BJ (cell line): ENCODE data around the gene SMC5. TPM values are rescaled to one million over a fixed set of nuclear protein-coding genes. Genes with fewer than 3 reads are reported as not detected.

Experiments
- CTCF ChIA-PET: fragments of 350-600 bp; formaldehyde crosslinking; extraction: SDS; loops from one replicate; lab custom pipeline; 2021; ENCODE audit warnings: antibody characterized with exemption, inconsistent platforms; lab: Yijun Ruan, JAX
- POLR2A ChIA-PET: fragments of 300-600 bp; sonication (Branson Sonifier 250); formaldehyde crosslinking; extraction: SDS; loops from one replicate; lab custom pipeline; 2021; ENCODE audit warnings: antibody characterized with exemption; lab: Charles Lee
- DNase-seq: peaks from one replicate; pipeline ENCODE4 v3.0.0-alpha.2; 2011; ENCODE audit warnings: low read depth
- H3K27me3 ChIP-seq: 2 replicates; pipeline ENCODE4 v1.6.0; 2011; ENCODE audit warnings: low read length; ENCODE audit not compliant: control insufficient read depth, insufficient read depth
- H3K36me3 ChIP-seq: 2 replicates; pipeline ENCODE4 v1.5.1; 2011; ENCODE audit warnings: low read length; ENCODE audit not compliant: control insufficient read depth, insufficient read depth
- H3K4me3 ChIP-seq: 2 replicates; pipeline ENCODE4 v1.5.1; 2011; ENCODE audit warnings: low read depth, mild to moderate bottlenecking, control low read depth, low read length
- CTCF ChIP-seq: IDR thresholded peaks from 2 replicates; pipeline ENCODE4 v1.5.1; 2011; ENCODE audit warnings: low read depth, mild to moderate bottlenecking, control low read depth, inconsistent platforms, low read length, moderate library complexity; ENCODE audit not compliant: insufficient read depth
- polyA plus RNA-seq: library from polyadenylated mRNA; depleted of rRNA; stranded (reverse); fragments of >200 nt; gene quantifications from 2 replicates; pipeline ENCODE4 v1.2.3, GENCODE V29; 2011

Gene SMC5
- polyA plus RNA-seq, 1 experiment = 7.9 TPM

- POLR2A ChIA-PET = no interaction called here
- DNase-seq = no peak
Measured at GRCh38 chr9:70250221-70250620, 8.6 kb upstream of the SMC5 start.

GRCh38 chr9:70255486-70255885, 3.3 kb upstream of the SMC5 start:
- CTCF ChIA-PET = interaction anchor here (0.6 kb wide), 1 partner anchor 314 kb away, joined by 3 read pairs; no protein-coding TSS in a partner anchor
- no peaks in the 10 kb centered on the region for H3K36me3 ChIP-seq
- no peak overlapping the region for H3K4me3 ChIP-seq
- TF ChIP-seq CTCF = no peak
- no peaks in the 10 kb centered on the region for H3K27me3 ChIP-seq
- POLR2A ChIA-PET = interaction anchor here (0.7 kb wide), 2 partner anchors 166 to 335 kb away, joined by 3 to 5 read pairs; no protein-coding TSS in a partner anchor
- no peak for DNase-seq

More at GRCh38 chr9:70250221-70250620, 8.6 kb upstream of the SMC5 start:
- CTCF ChIA-PET = interaction anchor here (1.3 kb wide), 1 partner anchor 10 kb away, joined by 3 read pairs; no protein-coding TSS in a partner anchor
- TF ChIP-seq CTCF = no peak
- H3K4me3 ChIP-seq = no peak overlapping the region
- no peaks in the 10 kb centered on the region for H3K36me3 ChIP-seq
- H3K27me3 ChIP-seq = no peaks in the 10 kb centered on the region

- CTCF ChIA-PET = interaction anchor here (0.7 to 1.4 kb wide), 4 partner anchors 27 to 843 kb away, joined by 3 read pairs; no protein-coding TSS in a partner anchor
- no peak for TF ChIP-seq CTCF
- Histone ChIP-seq H3K4me3 (peak overlapping the region; percentile 13), H3K27me3 (no peaks in the 10 kb centered on the region), H3K36me3 (0 out of 2 replicates have a peak, but pooled peaks cover under 1% of the 10 kb centered on the region)
- DNase-seq = no peak
- POLR2A ChIA-PET = interaction anchor here (0.7 kb wide), 1 partner anchor 680 kb away, joined by 3 read pairs; no protein-coding TSS in a partner anchor
Measured at GRCh38 chr9:70256123-70256551, 2.6 kb upstream of the SMC5 start.

GRCh38 chr9:70257502-70257901, 1.3 kb upstream of the SMC5 start:
- Histone ChIP-seq H3K36me3 (peaks cover 5% of the 10 kb centered on the region), H3K4me3 (peak overlapping the region; percentile 76; the same call in 1 of the 2 replicates), H3K27me3 (no peaks in the 10 kb centered on the region)
- TF ChIP-seq CTCF = no peak
- CTCF ChIA-PET = interaction anchor here (0.9 to 1.4 kb wide), 3 partner anchors 28 to 345 kb away, joined by 3 to 6 read pairs (median 4); no protein-coding TSS in a partner anchor
- no peak for DNase-seq
- POLR2A ChIA-PET = no interaction called here

GRCh38 chr9:70257991-70258691, 637 bp upstream of the SMC5 start:
- ChIA-PET CTCF (interaction anchor here (0.9 to 1.1 kb wide), 2 partner anchors 145 to 344 kb away, joined by 4 to 6 read pairs; no protein-coding TSS in a partner anchor), POLR2A (interaction anchor here (0.7 kb wide), 1 partner anchor 214 kb away, joined by 8 read pairs; no protein-coding TSS in a partner anchor)
- Histone ChIP-seq H3K36me3 (peaks cover 5% of the 10 kb centered on the region), H3K27me3 (no peaks in the 10 kb centered on the region), H3K4me3 (peak overlapping the region; percentile 76)
- no peak for TF ChIP-seq CTCF
- no peak for DNase-seq
